Ishikawa (cell line): ENCODE results near the gene PHETA1.

ENCODE experiments used
- CEBPB ChIP-seq: IDR thresholded peaks from 2 replicates; pipeline ENCODE4 v1.6.1; 2012
- CREB1 ChIP-seq: IDR thresholded peaks from 2 replicates; pipeline ENCODE4 v1.6.1; 2012; ENCODE audit warnings: low read depth
- EGR1 ChIP-seq: IDR thresholded peaks from 2 replicates; pipeline ENCODE4 v1.6.1; 2012
- EP300 ChIP-seq: IDR thresholded peaks from 2 replicates; pipeline ENCODE4 v1.6.1; 2012; ENCODE audit warnings: borderline replicate concordance
- FOXM1 ChIP-seq: IDR thresholded peaks from 2 replicates; pipeline ENCODE4 v1.6.1; 2012; ENCODE audit warnings: low read depth, borderline replicate concordance
- NFIC ChIP-seq: IDR thresholded peaks from 2 replicates; pipeline ENCODE4 v1.6.1; 2012
- RAD21 ChIP-seq: IDR thresholded peaks from 2 replicates; pipeline ENCODE4 v1.6.1; 2012; ENCODE audit warnings: low read depth
- TAF1 ChIP-seq: IDR thresholded peaks from 2 replicates; pipeline ENCODE4 v1.6.1; 2012; ENCODE audit warnings: low read depth, mild to moderate bottlenecking
- TCF12 ChIP-seq: IDR thresholded peaks from 2 replicates; pipeline ENCODE4 v1.6.1; 2012; ENCODE audit warnings: low read depth
- TEAD4 ChIP-seq: IDR thresholded peaks from 2 replicates; pipeline ENCODE4 v1.6.1; 2012
- YY1 ChIP-seq: IDR thresholded peaks from 2 replicates; pipeline ENCODE4 v1.6.1; 2012; ENCODE audit warnings: low read depth
- ZBTB7A ChIP-seq: IDR thresholded peaks from 2 replicates; pipeline ENCODE4 v1.6.1; 2012; ENCODE audit warnings: low read depth
- TF ChIP-seq, protein P1 (sequence below): IDR thresholded peaks from 2 replicates; pipeline ENCODE4 v1.6.1; 2012; ENCODE audit warnings: low read depth, mild to moderate bottlenecking
- TF ChIP-seq, protein P2 (sequence below): IDR thresholded peaks from 2 replicates; pipeline ENCODE4 v1.6.1; 2012
- TF ChIP-seq, protein P3 (sequence below): IDR thresholded peaks from 2 replicates; pipeline ENCODE4 v1.6.1; 2012

The PHETA1 gene

DNA sequence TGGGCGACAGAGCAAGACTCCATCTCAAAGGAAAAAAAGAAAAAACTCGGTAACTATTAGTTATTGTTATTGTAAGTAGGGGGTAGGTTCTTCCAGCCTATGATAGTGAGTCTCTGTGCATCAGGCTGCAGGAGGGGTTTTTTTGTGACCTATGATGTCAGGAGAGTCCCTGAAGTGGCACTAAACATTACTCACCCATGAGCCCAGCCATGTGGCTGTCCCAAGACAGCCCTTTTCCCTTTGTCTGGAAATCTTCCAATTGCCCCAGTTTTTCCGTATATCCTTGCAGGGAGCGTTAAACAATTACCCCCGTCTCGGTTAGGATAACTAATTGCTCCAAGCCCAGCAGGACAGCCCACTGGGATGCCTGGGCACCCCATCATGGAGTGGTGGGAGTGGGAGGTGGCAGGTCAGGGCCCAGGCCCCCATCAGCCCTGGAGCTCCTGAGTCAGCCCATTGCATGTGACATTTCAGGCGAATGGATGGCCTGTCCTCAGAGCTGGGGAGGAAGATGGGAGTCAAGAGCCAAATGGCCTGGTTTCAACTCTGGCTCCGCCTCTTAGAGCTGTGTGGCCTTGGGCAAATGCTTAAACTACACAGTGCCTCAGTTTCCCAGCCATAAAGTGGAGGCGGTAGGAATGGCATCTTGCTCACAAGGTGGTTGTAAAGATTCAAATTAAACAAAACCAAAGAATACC is 16.4 kb downstream of the PHETA1 start:
- TF ChIP-seq ZBTB7A, result no peak
- TF ChIP-seq CREB1, result no peak
- TF ChIP-seq CEBPB, result no peak

DNA sequence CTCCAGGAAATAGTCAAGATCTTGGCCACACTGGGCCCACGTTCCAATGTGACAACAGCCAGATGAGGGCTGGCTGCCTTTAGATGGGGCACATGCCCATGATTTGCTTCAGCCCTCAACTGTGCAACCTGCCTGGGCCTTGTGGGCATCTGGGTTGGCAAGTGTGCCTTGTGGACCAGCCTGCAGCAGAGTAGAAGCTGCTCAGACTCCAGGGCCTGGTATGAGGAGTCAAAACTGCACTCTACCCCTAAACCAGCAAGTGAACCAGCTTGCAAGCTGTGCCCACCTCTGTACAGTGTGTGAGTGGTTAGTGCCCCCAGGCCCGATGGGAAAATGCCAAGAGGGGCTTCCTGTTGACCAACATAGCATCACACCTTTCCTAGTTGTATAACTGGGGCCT is 17.9 kb downstream of the PHETA1 start:
- TF ChIP-seq TEAD4 (no peak), TAF1 (no peak), CEBPB (no peak), RAD21 (no peak), EGR1 (no peak), EP300 (no peak), NFIC (no peak), TCF12 (no peak), ZBTB7A (no peak)
- TF ChIP-seq, protein P1, sequence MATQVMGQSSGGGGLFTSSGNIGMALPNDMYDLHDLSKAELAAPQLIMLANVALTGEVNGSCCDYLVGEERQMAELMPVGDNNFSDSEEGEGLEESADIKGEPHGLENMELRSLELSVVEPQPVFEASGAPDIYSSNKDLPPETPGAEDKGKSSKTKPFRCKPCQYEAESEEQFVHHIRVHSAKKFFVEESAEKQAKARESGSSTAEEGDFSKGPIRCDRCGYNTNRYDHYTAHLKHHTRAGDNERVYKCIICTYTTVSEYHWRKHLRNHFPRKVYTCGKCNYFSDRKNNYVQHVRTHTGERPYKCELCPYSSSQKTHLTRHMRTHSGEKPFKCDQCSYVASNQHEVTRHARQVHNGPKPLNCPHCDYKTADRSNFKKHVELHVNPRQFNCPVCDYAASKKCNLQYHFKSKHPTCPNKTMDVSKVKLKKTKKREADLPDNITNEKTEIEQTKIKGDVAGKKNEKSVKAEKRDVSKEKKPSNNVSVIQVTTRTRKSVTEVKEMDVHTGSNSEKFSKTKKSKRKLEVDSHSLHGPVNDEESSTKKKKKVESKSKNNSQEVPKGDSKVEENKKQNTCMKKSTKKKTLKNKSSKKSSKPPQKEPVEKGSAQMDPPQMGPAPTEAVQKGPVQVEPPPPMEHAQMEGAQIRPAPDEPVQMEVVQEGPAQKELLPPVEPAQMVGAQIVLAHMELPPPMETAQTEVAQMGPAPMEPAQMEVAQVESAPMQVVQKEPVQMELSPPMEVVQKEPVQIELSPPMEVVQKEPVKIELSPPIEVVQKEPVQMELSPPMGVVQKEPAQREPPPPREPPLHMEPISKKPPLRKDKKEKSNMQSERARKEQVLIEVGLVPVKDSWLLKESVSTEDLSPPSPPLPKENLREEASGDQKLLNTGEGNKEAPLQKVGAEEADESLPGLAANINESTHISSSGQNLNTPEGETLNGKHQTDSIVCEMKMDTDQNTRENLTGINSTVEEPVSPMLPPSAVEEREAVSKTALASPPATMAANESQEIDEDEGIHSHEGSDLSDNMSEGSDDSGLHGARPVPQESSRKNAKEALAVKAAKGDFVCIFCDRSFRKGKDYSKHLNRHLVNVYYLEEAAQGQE, result no peak
- TF ChIP-seq, protein P2, sequence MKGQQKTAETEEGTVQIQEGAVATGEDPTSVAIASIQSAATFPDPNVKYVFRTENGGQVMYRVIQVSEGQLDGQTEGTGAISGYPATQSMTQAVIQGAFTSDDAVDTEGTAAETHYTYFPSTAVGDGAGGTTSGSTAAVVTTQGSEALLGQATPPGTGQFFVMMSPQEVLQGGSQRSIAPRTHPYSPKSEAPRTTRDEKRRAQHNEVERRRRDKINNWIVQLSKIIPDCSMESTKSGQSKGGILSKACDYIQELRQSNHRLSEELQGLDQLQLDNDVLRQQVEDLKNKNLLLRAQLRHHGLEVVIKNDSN, result no peak
- TF ChIP-seq, protein P3, sequence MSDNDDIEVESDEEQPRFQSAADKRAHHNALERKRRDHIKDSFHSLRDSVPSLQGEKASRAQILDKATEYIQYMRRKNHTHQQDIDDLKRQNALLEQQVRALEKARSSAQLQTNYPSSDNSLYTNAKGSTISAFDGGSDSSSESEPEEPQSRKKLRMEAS, result no peak

DNA sequence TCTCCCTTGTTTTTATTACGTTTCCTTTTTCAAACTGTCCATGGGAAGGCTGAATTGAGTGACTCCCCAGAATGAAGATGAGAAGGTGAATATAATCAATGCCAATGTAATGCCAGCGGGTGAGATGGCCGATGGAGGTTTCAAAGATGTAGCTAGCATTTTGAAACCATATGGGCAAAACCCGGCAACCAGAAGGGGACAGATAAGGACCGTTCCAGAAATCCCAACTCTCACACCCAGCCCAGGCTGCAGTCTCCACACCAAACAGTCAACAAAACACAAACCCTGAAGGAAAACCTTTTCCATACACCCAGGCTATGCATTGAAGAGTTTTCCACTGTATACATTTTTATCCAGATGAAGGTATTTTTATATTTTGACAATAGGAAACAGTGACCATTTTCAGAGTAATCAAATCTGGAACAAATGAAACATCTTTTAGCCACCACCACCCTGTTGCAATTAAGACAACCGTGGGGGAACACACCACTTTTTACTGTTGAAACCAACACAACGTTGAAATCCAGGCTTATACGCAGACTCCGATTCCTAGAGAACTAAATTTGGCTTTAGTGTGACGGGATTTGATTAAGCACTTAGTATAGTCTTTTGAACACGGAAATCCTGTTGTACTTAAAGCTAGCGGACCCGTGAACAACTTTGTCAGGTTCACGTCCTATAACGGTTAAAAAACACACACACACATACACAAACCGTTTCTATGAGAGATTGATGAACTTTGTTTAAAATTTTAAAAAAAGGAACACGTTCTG is 19.0 kb downstream of the PHETA1 start:
- TF ChIP-seq, protein P3, result no peak
- TF ChIP-seq RAD21 (no peak), CEBPB (no peak), FOXM1 (no peak), TCF12 (no peak), CREB1 (no peak), NFIC (no peak), EGR1 (no peak), TAF1 (no peak), EP300 (no peak), TEAD4 (no peak), YY1 (no peak), ZBTB7A (no peak)
- TF ChIP-seq, protein P2, result no peak
- TF ChIP-seq, protein P1, result no peak

DNA sequence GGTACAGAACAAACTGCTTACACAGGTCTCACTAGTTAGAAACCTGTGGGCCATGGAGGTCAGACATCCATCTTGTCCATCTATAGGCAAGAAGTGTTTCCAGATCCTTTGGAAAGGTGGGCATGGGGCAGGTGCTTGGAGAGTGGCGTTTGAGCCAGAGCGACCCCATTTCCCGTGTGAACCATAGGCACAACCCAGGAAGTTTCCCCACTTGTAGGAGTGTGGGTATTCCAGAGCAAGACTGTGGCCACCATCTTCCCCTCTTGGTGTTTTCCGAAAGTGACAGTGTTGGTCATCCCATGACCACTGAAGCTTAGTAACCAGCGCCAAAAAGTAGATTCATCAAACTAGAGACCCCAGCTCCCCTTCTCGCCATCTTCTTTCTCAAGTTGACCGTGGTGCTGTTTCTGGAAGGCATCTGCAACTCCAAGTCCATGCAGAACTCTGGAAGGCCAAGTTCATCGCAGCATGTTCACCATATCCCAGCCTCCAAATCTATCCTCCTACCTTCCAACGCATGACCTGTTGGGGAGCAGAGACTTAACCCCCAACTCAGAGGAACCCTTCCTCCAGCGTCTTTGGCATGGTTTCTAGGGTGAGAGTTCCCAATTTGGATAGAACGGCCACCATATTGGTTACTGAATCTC is 19.7 kb downstream of the PHETA1 start:
- TF ChIP-seq CEBPB, result no peak
- TF ChIP-seq, protein P1, result no peak
- TF ChIP-seq TEAD4, result no peak
- no peak for TF ChIP-seq FOXM1
- TF ChIP-seq RAD21, result no peak
- TF ChIP-seq, protein P2, result no peak
